ENCODE measurements around the gene AP1G2.
"Not testable (repeated sequence)": the region's sequence is repeated elsewhere in the genome, so short reads cannot be mapped to it uniquely, and the experiment has no call there.

The AP1G2 gene, protein sequence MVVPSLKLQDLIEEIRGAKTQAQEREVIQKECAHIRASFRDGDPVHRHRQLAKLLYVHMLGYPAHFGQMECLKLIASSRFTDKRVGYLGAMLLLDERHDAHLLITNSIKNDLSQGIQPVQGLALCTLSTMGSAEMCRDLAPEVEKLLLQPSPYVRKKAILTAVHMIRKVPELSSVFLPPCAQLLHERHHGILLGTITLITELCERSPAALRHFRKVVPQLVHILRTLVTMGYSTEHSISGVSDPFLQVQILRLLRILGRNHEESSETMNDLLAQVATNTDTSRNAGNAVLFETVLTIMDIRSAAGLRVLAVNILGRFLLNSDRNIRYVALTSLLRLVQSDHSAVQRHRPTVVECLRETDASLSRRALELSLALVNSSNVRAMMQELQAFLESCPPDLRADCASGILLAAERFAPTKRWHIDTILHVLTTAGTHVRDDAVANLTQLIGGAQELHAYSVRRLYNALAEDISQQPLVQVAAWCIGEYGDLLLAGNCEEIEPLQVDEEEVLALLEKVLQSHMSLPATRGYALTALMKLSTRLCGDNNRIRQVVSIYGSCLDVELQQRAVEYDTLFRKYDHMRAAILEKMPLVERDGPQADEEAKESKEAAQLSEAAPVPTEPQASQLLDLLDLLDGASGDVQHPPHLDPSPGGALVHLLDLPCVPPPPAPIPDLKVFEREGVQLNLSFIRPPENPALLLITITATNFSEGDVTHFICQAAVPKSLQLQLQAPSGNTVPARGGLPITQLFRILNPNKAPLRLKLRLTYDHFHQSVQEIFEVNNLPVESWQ

DNA sequence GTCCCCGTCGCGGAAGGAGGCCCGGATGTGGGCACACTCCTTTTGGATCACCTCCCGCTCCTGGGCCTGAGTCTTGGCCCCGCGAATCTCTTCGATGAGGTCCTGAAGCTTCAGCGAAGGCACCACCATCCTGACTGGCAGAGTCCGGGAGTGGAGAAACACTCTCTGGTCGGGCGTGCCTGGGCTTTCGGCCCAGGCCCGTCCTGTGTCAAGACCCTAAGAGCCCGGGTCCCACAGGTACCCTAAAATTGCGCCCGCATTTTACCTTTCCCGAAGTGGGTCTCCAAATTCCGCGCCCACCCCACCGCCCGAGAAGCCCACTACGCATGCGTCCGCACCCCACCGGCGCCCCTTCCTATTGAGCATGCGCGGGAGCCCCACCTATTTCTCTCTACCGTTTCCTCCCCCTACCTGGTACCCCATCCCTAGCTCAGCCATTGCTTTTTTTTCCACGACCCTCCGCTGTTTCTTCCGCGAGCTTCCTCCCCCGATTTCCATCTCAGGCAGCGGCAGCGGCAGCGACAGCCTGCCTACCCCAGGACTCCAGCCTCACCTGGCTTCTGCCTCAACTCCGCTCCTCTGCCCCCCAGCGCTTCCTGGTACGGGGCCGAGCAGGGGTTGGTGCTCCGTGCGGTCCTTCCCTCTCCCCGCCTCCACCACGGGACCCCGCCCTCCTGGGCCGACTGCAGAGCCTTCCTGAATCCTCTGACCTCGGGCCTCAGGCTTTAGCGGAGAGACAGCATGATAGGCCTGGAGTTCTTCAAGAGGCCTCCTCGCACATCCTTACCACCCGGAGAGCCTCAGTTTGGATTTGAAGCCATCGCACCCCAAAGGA lies at the start of gene AP1G2:
TSS of gene AP1G2 (minus strand) at position 606 of the 835 bp plus-strand sequence. CDS start at position 129, 477 bp downstream.
- in situ Hi-C loops (cut with MboI; ENCODE audit: low sequenced_read_pairs): no loop called here

DNA sequence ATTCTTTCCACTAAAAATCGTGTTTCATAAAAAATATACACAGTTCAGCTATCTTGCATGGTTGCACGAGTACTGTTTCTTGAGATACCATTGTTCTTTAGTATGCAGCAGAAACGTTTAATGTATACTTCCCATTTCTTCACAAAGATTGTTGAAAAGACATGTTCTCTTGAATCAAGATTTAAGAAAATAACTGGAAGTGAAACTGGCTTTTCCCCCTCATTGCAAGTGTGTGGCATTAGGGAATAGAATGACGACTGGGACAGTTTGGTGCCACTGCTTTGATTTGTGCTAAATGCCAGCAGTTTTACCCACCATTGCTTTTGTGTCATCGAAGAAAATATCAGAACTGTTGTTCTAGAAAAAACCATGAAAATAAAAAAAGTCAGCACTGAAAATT lies 48.3 kb upstream of the AP1G2 start:
- in situ Hi-C loops (cut with MboI; ENCODE audit: low sequenced_read_pairs): no loop called here

DNA sequence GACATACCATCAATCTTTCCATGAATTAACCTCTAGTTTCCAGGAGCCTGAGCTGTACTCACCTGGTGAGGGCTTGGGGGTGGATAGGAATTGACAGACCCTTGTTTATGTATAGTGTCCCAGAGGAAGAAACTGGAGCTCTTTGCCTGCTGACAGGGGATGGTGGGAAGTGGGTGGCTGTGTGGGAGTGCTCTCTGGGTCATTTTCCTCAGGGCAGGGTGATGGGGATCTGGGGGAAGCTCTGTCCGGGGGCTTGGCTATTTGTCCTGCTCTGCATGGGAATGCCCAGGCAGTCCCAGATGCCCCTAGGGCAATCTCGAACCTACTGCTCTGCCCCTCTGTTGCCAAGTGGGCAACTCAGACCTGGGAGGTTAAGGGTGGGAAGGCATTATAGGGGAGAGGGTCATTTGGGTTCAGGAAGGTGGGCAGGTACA lies 46.8 kb upstream of the AP1G2 start:
- in situ Hi-C loops (cut with MboI; ENCODE audit: low sequenced_read_pairs): no loop called here

DNA sequence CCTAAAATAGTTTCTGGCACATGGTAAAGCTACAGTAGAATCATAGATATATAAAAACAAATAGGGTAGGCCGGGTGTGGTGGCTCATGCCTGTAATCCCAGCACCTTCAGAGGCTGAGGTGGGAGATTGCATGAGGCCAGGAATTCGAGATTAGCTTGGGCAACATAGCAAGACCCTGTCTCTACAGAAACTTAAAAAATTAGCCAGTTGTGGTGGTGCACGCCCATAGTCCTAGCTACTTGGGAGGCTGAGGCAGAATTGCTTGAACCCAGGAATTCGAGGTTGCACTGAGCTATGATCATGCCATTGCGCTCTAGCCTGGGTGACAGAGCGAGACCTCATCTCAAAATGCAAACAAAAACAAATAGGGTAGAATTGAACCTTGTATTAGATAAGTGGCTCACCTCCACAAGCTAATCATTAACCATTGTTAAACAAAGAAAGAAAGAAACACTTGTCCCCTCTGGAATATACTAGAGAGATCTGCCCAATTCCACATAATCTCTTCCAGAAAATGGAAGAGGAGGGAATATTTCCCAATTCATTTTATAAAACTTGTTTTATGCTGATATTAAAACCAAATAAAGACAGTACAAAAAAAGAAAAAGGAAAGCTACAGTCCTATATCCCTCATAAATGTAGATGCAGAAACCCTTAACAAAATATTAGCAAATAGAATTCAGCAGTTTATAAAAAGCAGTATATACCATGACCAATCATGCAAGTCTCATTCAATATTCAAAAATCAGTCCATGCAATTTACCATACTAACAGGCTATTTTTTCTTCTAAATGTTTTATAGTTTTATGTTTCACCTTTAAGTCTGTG lies 45.9 kb upstream of the AP1G2 start:
- in situ Hi-C loops (cut with MboI; ENCODE audit: low sequenced_read_pairs): no loop called here

DNA sequence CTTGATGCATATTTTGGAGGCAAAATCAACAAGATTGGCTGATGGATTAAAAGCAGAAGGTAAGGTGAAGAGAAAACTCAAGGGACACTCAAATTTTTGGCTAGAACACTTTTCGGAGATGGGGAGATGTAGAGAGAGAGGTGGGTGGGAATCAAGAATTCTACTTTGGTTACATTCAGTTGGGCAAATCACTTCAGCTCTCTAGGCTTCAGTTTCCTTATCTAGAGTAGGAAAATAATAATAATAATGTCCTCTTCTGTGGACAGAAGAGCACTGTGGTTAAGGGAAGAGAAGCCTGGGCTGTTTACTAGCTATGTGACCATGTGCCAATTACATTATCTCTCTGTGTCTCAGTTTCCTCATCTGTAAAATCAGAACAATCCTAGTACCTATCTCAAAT lies 45.2 kb upstream of the AP1G2 start:
- in situ Hi-C loops (cut with MboI; ENCODE audit: low sequenced_read_pairs): no loop called here

DNA sequence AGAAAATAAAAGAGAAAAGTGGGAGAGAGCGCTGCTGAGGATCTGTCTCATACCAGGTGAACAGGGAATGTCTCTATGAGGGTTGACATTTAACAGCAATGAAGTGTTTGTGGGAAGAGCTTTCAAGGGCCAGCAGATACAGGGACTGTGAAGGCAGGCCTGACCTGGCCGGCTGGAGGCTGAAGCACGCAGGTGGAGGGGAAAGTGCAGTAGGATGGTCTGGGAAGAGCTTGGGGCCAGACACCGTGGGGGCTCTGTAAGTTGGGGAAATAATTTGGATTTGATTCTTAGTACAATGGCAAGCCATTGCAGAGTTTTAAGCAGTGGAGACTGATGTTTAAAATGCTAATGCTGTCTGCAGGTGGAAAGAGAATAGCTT lies 44.8 kb upstream of the AP1G2 start:
- in situ Hi-C loops (cut with MboI; ENCODE audit: low sequenced_read_pairs): no loop called here

DNA sequence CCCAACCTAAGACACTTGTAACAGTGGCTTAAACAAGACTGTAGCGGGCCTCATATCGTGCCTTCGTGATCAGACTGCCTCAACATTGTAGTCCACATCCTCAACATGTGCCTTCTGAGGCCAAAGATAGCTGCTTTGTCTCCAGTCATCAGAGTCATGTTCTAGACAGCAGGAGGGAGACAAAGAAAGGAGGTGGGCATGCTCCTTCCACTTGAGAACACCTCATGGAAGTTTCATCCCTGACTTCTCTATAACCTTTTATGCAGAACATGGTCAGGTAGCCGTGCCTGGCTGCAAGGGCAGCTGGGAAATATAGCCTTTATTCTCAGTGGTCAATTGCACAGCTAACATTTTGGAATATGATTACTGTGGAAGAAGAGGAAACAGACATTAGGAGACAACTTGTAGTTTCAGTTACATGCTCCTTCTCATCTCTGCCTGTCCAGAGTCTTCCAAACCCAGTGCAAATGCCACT lies 43.3 kb upstream of the AP1G2 start:
- in situ Hi-C loops (cut with MboI; ENCODE audit: low sequenced_read_pairs): no loop called here

DNA sequence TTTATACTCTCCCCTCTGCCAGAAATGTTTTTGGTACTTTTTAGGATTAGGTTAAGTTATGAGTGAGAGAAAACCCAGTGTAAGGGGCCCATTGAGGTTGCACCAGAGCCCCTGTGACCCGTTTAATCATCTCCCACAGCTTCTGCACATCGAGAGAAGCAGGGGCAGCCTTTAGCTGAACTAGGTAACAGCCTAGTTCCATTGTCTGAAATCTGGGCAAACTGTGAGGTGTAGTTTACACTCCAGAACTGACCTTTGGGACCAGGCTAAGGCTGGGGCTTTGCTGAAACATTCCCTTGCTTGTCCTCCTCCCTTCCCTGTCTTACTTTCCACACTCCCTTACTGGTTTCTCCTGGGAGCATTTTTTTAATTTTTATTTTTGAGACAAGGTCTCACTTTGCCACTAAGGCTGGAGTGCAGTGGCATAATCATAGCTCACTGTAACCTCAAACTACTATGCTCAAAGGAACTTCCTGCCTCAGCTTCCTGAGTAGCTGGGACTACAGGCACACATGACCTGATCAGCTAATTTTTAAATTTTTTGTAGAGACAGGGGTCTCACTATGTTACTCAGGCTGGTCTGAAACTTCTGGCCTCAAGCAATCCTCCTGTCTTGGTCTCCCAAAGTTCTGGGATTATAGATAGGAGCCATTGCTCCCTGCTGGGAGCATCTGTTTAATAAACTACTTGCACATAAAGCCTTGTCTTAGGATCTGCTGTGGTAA lies 42.7 kb upstream of the AP1G2 start:
- in situ Hi-C loops (cut with MboI; ENCODE audit: low sequenced_read_pairs): no loop called here

DNA sequence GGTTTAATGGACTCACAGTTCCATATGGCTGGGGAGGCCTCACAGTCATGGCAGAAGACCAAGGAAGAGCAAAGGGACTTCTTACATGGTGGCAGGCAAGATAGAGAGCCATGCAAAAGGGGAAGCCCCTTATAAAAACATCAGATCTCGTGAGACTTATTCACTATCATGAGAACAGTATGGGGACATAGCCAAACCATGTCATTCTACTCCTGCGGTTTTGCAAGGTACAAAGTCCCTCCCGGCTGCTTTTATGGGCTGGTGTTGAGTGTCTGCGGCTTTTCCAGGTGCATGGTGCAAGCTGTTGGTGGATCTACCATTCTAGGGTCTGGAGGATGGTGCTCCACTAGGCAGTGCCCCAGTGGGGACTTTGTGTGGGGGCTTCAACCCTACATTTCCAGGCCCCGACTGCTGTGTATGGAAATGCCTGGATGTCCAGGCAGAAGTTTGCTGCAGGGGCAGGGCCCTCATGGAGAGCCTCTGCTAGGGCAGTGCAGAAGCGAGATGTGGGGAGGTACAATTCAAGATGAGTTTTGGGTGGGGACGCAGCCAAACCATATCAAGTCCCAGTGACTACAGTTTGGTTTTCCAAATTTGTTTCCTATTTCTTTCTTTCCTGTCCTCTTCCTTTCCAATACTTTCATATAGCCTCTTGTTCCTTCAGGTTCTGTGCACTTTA lies 42.0 kb upstream of the AP1G2 start:
- in situ Hi-C loops (cut with MboI; ENCODE audit: low sequenced_read_pairs): not testable (repeated sequence)

DNA sequence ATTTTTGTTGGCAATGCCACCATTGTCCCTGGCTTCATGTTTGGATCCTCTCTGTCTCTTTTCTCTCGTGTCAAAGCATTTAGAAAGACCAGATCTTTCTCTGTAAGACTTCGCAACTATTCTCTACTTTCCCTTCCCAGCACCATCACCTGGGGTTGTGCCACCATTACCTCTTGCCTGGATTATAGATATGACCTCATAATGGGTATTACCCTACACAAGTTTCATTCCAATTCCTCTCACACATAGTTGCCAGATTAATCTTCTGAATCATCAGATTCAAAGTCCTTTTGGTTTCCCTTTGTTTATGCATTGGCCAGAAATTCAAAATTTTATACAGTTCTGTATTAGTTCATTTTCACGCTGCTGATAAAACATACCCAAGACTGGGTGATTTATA lies 41.4 kb upstream of the AP1G2 start:
- in situ Hi-C loops (cut with MboI; ENCODE audit: low sequenced_read_pairs): no loop called here

DNA sequence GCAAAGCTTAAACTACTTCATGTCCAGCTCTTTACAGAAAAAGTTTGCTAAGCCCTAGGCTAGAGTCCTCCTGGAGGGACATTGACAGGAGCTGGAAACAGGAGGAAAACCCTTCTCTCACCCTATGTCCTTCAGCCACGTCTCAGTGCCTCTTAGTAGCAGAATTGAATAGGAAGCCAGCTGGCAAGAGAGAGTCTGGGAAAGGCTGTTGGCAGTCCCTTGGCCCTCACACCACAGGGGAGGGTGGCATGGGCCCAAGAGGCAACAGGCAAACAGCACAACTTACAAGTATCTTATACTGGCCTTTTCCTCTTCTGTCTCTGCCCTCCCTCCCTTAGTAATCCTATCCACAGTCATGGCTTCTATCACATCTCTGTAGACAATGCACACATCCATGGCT lies 40.9 kb upstream of the AP1G2 start:
- in situ Hi-C loops (cut with MboI; ENCODE audit: low sequenced_read_pairs): no loop called here

DNA sequence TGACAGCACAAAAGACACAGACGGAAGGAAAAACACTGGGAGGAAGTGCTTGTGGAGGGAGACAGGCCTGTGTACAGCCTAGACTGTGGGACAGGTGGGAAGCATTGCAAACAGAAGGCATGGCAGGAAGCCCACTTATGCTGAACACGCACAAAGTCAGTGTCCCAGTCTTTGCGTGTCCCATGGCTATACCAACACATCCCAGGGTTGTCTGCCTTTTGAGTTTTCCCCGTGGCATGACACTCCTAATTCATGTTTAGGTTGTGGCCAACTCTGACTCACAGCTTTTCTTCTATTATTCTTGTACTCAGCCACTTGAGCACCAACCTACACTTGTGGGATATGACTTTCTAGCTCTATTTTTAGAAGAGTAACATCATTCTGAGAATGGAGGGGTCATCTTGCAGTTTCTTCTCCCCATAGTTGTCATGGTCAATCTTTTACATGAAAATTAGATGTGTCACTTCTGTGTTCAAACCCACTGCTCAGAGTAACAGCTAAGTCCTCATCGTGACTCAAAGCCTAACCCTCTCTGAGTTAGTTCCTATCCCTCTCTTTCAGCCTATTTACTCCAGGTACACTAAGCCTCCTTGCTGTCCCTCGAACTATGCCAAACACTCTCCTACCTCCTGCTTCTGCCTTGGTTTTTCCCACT lies 38.5 kb upstream of the AP1G2 start:
- in situ Hi-C loops (cut with MboI; ENCODE audit: low sequenced_read_pairs): no loop called here

DNA sequence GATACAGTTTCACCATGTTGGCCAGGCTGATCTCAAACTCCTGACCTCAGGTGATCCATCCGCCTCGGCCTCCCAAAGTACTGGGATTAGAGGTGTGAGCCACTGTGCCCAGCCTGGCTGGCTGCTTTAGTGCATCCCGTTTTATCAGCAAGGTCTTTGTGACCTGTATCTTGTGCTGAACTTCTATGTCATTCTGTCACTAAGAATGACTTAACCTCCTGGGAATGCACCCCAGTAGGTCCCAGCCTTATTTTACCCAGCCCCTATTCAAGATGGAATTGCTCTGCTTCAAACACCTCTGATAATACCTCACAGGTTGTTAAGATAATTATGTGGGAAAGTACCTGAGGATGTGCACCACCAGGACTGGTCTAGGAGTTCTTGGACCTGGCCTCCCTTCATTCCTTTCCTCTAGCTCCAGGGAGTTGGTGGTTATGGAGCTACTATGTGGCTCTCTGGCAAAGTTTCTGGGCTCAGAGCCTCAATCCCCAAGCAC lies 37.1 kb upstream of the AP1G2 start:
- in situ Hi-C loops (cut with MboI; ENCODE audit: low sequenced_read_pairs): no loop called here

DNA sequence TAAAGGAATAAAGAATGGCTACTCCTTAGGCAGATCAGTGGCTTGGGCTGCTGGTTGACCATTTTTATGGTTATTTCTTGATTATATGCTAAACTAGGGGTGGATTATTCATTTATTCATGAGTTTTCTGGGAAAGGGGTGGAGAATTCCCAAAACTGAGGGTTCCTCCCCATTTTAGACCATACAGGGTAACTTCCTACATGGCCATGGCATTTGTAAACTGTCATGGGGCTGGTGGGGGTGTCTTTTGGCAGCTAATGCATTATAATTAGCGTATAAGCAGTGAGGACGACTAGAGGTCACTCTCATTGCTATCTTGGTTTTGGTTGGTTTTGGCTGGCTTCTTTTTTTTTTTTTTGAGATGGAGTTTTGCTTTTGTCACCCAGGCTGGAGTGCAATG lies 36.6 kb upstream of the AP1G2 start:
- in situ Hi-C loops (cut with MboI; ENCODE audit: low sequenced_read_pairs): no loop called here

DNA sequence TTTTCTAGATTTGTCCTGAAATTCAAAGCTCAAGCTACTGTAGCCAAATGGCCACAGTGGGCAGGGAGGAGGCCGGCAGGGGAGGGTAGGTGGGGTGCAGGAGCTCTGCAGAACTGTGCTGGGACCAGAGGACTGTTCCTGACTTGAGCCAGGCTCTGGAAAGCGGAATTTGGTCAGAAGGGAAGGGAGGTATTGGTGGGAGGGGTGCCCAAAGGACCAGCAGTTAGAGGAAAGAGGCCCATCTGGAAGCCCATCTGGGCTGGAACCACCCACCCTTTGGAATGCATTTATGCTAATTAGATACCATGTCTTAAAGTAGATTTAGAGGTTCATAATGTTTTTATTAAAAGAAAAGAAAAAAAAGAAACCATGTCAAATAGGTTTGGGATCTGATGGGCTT lies 35.5 kb upstream of the AP1G2 start:
- in situ Hi-C loops (cut with MboI; ENCODE audit: low sequenced_read_pairs): no loop called here

DNA sequence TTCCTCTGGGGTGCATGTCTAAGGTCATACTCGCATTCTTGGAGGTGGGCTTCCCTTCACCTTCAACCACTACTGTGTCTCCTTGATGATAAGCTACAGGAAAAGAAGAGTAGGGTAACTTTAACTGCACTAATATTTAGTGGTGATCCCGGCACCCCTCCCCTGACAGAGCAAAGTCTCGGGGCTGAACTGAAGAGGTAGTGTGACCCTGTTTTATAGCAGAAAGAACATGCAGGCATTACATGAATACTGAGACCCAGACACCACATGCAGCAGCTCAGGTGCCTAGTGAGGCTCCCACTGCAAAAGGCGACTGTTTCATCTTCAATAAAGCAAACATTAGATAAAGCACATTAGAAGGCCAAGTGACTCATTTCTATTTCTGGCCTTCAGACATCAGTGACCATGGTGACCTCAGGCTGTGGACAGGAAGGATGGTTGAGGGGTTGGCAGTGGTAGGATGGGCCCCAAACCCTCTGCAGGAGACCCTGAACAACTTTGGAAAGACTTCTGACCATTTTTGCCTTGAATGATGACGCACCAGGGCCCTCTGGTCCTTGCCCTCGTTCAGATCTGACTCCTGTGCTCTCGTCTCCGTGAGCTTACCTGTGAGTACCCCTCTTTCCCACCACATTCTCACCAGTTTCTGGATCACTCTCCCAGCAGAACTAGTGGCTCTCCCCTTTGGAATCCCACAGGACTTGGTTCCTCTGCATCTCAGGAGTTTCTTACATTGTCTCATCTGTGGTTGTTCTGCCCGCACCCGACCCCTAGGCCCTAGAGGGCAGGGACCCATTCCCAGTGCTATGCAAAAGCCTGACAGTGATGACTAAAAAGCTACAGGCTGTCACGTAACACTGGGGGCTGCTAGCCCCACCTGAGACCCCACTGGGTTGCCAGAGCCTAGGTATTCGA lies 34.8 kb upstream of the AP1G2 start:
- in situ Hi-C loops (cut with MboI; ENCODE audit: low sequenced_read_pairs): no loop called here

DNA sequence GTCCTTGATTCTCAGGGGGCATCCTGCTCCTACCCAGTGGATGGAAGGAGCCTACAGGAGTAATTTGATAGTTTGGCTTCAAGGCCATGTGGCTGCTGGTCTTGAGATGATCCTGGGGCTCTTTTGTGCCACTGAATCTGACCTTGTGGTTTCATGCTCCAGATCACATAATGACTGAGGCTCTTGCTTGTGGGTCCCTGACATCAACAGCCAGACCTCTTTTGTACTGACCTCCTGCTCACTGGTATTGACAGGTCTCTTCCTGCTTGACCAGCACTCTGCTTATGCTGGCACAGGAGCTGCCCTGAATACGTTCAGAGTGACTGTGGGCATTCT lies 34.2 kb upstream of the AP1G2 start:
- in situ Hi-C loops (cut with MboI; ENCODE audit: low sequenced_read_pairs): no loop called here

DNA sequence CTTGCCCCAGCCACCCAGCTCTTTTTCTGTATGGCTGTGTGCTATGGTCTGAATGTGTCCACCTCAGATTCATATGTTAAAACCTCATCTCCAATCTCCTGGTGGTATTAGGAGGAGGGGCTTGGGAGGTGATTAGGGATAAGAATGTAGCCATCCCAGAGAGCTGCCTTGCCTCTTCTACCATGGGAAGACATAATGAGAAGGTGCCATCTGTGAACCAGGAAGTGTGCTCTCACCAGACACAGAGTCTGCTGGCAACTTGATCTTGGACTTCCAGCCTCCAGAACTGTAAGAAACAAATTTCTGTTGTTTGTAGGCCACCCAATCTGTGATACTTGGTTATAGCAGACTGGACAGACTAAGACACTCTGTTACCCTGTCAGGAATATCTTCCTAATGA lies 33.8 kb upstream of the AP1G2 start:
- in situ Hi-C loops (cut with MboI; ENCODE audit: low sequenced_read_pairs): no loop called here
